ENCODE measurements around the gene WWC2.
"Not testable (repeated sequence)": the region's sequence is repeated elsewhere in the genome, so short reads cannot be mapped to it uniquely, and the experiment has no call there.

The WWC2 gene

GRCh38 chr4:183180621-183181020, 81.6 kb downstream of the WWC2 start:
- H3K36me3 Mint-ChIP-seq, result no peaks in the 10 kb centered on the region
- H3K4me3 Mint-ChIP-seq, result no peak overlapping the region
- DNase-seq, result no peak
- H3K27me3 Mint-ChIP-seq, result peaks cover 3% of the 10 kb centered on the region
- H3K9me3 Mint-ChIP-seq, result no peaks in the 10 kb centered on the region
- no peak overlapping the region for H3K27ac Mint-ChIP-seq
- CTCF ChIA-PET, result no interaction called here
- H3K4me1 Mint-ChIP-seq, result peaks cover 8% of the 10 kb centered on the region

GRCh38 chr4:183181081-183181480, 82.0 kb downstream of the WWC2 start:
- CTCF ChIA-PET, result no interaction called here
- DNase-seq, result no peak
- peaks cover 8% of the 10 kb centered on the region for H3K4me1 Mint-ChIP-seq
- no peak overlapping the region for H3K4me3 Mint-ChIP-seq
- peaks cover 3% of the 10 kb centered on the region for H3K27me3 Mint-ChIP-seq
- H3K27ac Mint-ChIP-seq, result no peak overlapping the region
- H3K9me3 Mint-ChIP-seq, result no peaks in the 10 kb centered on the region
- no peaks in the 10 kb centered on the region for H3K36me3 Mint-ChIP-seq

DNA sequence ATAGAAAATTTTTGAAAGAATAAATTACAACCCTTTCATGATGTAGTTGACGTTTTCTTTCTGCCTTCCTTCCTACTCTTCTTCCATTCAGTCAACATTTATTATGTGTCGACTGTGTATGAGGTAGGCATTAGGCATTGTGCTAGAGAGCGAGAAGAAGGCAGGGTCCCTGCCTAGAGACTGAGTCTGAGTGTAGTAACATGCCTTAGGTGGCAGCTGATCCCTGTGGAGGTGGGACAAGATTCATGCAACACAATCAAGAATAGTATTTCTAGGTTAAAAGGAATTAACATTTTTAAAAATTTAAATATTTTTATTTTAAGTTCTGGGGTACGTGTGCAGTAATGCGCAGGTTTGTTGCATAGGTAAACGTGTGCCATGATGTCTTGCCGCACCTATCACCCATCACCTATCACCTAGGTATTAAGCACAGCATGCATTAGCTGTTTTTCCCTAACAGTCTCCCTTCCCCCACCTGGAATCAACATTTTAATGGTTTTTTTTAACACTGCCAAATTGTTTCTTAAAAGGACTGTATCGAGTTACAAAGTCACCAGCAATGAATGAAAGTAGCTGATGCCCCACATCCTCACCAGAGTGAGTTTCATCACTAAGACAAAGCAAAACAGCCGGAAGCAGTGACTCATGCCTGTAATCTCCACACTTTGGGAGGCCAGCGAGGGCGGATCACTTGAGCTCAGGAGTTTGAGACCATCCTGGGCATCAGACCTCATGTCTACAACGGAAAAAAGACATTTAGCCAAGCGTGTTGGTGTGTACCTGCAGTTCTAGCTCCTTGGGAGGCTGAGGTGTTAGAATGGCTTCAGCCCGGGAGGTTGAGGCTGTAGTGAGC, 84.0 kb downstream of the WWC2 start:
- peaks cover 11% of the 10 kb centered on the region for H3K27me3 Mint-ChIP-seq
- CTCF ChIA-PET, result no interaction called here

DNA sequence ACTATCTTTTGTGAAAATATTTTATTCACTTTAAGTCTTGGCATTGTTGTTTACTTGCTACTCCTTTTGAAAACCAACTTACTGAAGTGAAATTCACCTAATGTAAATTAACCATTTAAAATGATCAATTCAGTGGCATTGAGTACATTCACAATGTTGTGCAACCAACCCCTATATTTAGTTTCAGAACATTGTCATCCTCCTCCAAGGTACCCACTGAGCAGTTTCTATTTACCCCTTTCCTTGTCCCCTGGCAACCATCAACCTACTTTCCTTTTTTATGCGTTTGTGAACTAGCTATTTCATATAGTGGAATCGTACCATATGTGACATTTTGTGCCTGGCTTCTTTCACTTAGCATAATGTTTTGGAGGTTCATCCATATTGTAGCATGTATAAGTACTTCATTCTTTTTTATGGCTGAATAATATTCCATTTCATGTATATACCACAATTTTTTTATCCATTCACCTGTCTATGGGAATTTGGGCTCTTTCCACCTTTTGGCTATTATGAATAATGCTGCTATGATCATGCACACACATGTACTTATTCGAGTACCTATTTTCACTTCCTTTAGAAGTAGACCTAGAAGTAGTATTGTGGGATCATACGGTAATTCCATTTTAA, 85.0 kb downstream of the WWC2 start:
- Mint-ChIP-seq H3K27me3 (peaks cover 11% of the 10 kb centered on the region), H3K27ac (no peak overlapping the region), H3K4me1 (peaks cover 8% of the 10 kb centered on the region), H3K36me3 (no peaks in the 10 kb centered on the region), H3K4me3 (no peak overlapping the region), H3K9me3 (no peaks in the 10 kb centered on the region)
- DNase-seq, result no peak
- CTCF ChIA-PET, result no interaction called here

More for the DNA sequence above, 84.0 kb downstream of the WWC2 start:
- H3K9me3 Mint-ChIP-seq, result no peaks in the 10 kb centered on the region
- no peak overlapping the region for H3K4me3 Mint-ChIP-seq
- H3K36me3 Mint-ChIP-seq, result no peaks in the 10 kb centered on the region
- H3K4me1 Mint-ChIP-seq, result peaks cover 8% of the 10 kb centered on the region
- no peak overlapping the region for H3K27ac Mint-ChIP-seq
- DNase-seq, result no peak

DNA sequence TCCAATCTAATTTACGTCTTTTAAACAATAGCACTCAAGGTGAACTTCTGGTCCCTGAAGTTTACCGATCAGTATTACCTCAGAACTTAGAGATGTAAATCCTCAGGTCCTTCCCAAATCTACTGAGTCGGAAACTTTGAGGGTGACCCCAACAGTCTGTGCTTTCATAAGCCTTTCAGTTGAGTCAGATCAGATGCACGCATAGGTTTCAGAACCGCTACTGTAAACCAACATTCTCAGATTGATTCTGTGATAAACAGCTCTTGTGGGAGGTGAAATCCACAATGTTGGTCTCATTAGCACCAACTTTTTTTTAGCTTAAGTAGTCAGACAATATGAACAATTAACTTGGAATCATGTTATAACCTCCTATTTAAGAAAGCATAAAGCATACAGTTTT, 86.0 kb downstream of the WWC2 start:
- peaks cover 8% of the 10 kb centered on the region for H3K4me1 Mint-ChIP-seq
- peaks cover 11% of the 10 kb centered on the region for H3K27me3 Mint-ChIP-seq
- no peaks in the 10 kb centered on the region for H3K36me3 Mint-ChIP-seq
- CTCF ChIA-PET, result no interaction called here
- no peak for DNase-seq
- no peaks in the 10 kb centered on the region for H3K9me3 Mint-ChIP-seq
- no peak overlapping the region for H3K27ac Mint-ChIP-seq
- H3K4me3 Mint-ChIP-seq, result no peak overlapping the region

- H3K4me3 Mint-ChIP-seq, result no peak overlapping the region
- peaks cover 8% of the 10 kb centered on the region for H3K4me1 Mint-ChIP-seq
- H3K36me3 Mint-ChIP-seq, result no peaks in the 10 kb centered on the region
- H3K27ac Mint-ChIP-seq, result no peak overlapping the region
- CTCF ChIA-PET, result no interaction called here
- no peaks in the 10 kb centered on the region for H3K9me3 Mint-ChIP-seq
- DNase-seq, result no peak
- peaks cover 11% of the 10 kb centered on the region for H3K27me3 Mint-ChIP-seq
These were observed 86.5 kb downstream of the WWC2 start for GRCh38 chr4:183185559-183185958.

DNA sequence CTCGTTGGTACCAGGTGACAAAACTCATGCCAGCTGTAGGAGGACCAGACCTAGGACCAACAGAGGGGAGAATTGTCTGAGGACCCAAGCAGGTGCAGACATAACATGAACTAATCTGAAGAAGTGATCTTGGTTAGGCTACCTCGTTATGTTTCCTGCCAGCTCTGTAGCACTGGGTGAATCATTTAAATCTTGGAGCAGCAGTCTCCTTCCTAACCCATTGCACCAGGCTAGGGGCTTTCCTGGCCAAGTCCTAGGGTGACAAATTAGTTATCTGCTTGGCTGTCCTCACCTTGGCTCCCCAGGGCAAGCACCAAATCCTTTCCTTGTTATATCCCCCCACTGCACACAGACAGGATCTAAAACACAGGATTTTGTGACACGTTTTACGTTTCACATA, 87.8 kb downstream of the WWC2 start:
- CTCF ChIA-PET, result no interaction called here
- no peak overlapping the region for H3K27ac Mint-ChIP-seq
- H3K36me3 Mint-ChIP-seq, result no peaks in the 10 kb centered on the region
- peaks cover 11% of the 10 kb centered on the region for H3K27me3 Mint-ChIP-seq
- H3K4me3 Mint-ChIP-seq, result no peak overlapping the region
- peaks cover 8% of the 10 kb centered on the region for H3K4me1 Mint-ChIP-seq
- no peaks in the 10 kb centered on the region for H3K9me3 Mint-ChIP-seq
- no peak for DNase-seq

- CTCF ChIA-PET, result no interaction called here
- Mint-ChIP-seq H3K4me1 (no peaks in the 10 kb centered on the region), H3K27me3 (peaks cover 20% of the 10 kb centered on the region)
These were observed 92.0 kb downstream of the WWC2 start for GRCh38 chr4:183190900-183191527.

GRCh38 chr4:183191630-183192029, 92.6 kb downstream of the WWC2 start:
- CTCF ChIA-PET, result no interaction called here

More at GRCh38 chr4:183190900-183191527, 92.0 kb downstream of the WWC2 start:
- Mint-ChIP-seq H3K27ac (no peak overlapping the region), H3K9me3 (no peaks in the 10 kb centered on the region), H3K4me3 (no peak overlapping the region), H3K36me3 (no peaks in the 10 kb centered on the region)
- DNase-seq, result no peak

GRCh38 chr4:183192571-183192970, 93.5 kb downstream of the WWC2 start:
- H3K4me1 Mint-ChIP-seq, result no peaks in the 10 kb centered on the region
- no peak overlapping the region for H3K4me3 Mint-ChIP-seq
- no peaks in the 10 kb centered on the region for H3K36me3 Mint-ChIP-seq
- H3K9me3 Mint-ChIP-seq, result no peaks in the 10 kb centered on the region
- peaks cover 17% of the 10 kb centered on the region for H3K27me3 Mint-ChIP-seq
- CTCF ChIA-PET, result no interaction called here
- DNase-seq, result no peak
- H3K27ac Mint-ChIP-seq, result no peak overlapping the region

More at GRCh38 chr4:183191630-183192029, 92.6 kb downstream of the WWC2 start:
- H3K27ac Mint-ChIP-seq, result no peak overlapping the region
- H3K4me1 Mint-ChIP-seq, result no peaks in the 10 kb centered on the region
- peaks cover 21% of the 10 kb centered on the region for H3K27me3 Mint-ChIP-seq
- H3K9me3 Mint-ChIP-seq, result no peaks in the 10 kb centered on the region
- no peaks in the 10 kb centered on the region for H3K36me3 Mint-ChIP-seq
- no peak for DNase-seq
- H3K4me3 Mint-ChIP-seq, result no peak overlapping the region

- H3K36me3 Mint-ChIP-seq, H3K4me3 Mint-ChIP-seq, H3K4me1 Mint-ChIP-seq, H3K9me3 Mint-ChIP-seq, H3K27ac Mint-ChIP-seq, DNase-seq, CTCF ChIA-PET: not testable (repeated sequence)
- H3K27me3 Mint-ChIP-seq, result peaks cover 17% of the 10 kb centered on the region
These were observed 94.8 kb downstream of the WWC2 start for GRCh38 chr4:183193730-183194338.

DNA sequence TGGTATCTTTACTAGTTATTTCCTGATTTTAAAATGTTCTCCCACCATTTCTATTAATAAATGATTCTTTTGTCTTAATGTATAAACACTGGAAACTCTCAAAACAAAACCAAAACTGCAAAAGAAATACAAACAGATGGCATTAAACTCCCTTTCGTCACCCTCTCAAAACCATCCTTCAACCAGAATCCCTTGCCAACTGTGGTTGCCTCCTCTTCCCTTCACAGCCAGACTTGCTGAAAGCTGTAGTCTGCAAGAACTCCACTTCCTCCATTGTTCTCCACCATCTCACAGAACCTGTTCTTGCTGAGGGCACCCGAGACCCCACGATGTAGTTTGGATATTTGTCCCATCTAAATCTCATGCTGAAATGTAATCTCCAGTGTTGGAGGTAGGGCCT, 96.5 kb downstream of the WWC2 start:
- Mint-ChIP-seq H3K4me3 (no peak overlapping the region), H3K9me3 (no peaks in the 10 kb centered on the region), H3K4me1 (no peaks in the 10 kb centered on the region), H3K27ac (no peak overlapping the region), H3K27me3 (peaks cover 17% of the 10 kb centered on the region), H3K36me3 (no peaks in the 10 kb centered on the region)
- no peak for DNase-seq
- CTCF ChIA-PET, result no interaction called here

- Mint-ChIP-seq H3K4me3 (no peak overlapping the region), H3K36me3 (no peaks in the 10 kb centered on the region), H3K27me3 (peaks cover 17% of the 10 kb centered on the region), H3K27ac (no peak overlapping the region), H3K4me1 (no peaks in the 10 kb centered on the region), H3K9me3 (no peaks in the 10 kb centered on the region)
- DNase-seq, result no peak
- CTCF ChIA-PET, result no interaction called here
These were observed 98.1 kb downstream of the WWC2 start for GRCh38 chr4:183197140-183197539.

GRCh38 chr4:183200453-183200852, 101.4 kb downstream of the WWC2 start:
- Mint-ChIP-seq H3K4me1 (no peaks in the 10 kb centered on the region), H3K36me3 (no peaks in the 10 kb centered on the region), H3K9me3 (no peaks in the 10 kb centered on the region), H3K4me3 (no peak overlapping the region), H3K27me3 (peaks cover 8% of the 10 kb centered on the region), H3K27ac (no peak overlapping the region)
- DNase-seq, result no peak
- CTCF ChIA-PET, result no interaction called here

Measured in activated naive CD4-positive, alpha-beta T cell treated with anti-CD3 and anti-CD28 coated beads, Interleukin-2, amount 10 ng/mL, durations not matched to agents 7 days and 5 days (primary cell).